HL-60 (cell line): ENCODE data around the gene GABARAP.

Experiments used
- CTCF ChIP-seq: IDR thresholded peaks from one replicate; pipeline ENCODE4 v1.5.1; 2011; ENCODE audit warnings: low read length, control low read depth, inconsistent platforms; ENCODE audit not compliant: insufficient read depth
- GABPA ChIP-seq: IDR thresholded peaks from 2 replicates; pipeline ENCODE4 v1.6.1; 2012; ENCODE audit warnings: low read depth
- POLR2AphosphoS5 ChIP-seq: IDR thresholded peaks from 2 replicates; pipeline ENCODE4 v1.6.1; 2012; ENCODE audit warnings: low read depth
- SPI1 ChIP-seq: IDR thresholded peaks from 2 replicates; pipeline ENCODE4 v1.6.1; 2012; ENCODE audit warnings: low read depth, mild to moderate bottlenecking, borderline replicate concordance
- TF ChIP-seq, protein P1 (sequence below): IDR thresholded peaks from 2 replicates; pipeline ENCODE4 v1.6.1; 2012; ENCODE audit warnings: low read depth; ENCODE audit not compliant: insufficient replicate concordance

DNA sequence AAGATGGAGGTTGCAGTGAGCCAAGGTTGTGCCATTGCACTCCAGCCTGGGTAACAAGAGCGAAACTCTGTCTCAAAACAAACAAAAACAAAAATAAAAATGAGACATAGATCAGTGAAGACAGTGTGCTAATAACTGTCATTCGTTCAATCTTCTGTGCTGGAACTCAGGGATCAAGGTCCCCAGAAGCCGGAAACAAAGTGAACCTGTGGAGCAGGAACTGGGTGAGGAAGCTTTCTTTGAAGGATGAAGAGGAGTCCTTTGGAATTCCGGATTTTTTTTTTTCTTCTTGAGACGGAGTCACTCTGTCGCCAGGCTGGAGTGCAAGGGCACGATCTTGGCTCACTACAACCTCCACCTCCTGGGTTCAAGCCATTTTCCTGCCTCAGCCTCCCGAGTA, 37.2 kb upstream of the GABARAP start:
- TF ChIP-seq CTCF, result no peak
- TF ChIP-seq GABPA, result no peak
- no peak for TF ChIP-seq POLR2AphosphoS5
- TF ChIP-seq, protein P1, sequence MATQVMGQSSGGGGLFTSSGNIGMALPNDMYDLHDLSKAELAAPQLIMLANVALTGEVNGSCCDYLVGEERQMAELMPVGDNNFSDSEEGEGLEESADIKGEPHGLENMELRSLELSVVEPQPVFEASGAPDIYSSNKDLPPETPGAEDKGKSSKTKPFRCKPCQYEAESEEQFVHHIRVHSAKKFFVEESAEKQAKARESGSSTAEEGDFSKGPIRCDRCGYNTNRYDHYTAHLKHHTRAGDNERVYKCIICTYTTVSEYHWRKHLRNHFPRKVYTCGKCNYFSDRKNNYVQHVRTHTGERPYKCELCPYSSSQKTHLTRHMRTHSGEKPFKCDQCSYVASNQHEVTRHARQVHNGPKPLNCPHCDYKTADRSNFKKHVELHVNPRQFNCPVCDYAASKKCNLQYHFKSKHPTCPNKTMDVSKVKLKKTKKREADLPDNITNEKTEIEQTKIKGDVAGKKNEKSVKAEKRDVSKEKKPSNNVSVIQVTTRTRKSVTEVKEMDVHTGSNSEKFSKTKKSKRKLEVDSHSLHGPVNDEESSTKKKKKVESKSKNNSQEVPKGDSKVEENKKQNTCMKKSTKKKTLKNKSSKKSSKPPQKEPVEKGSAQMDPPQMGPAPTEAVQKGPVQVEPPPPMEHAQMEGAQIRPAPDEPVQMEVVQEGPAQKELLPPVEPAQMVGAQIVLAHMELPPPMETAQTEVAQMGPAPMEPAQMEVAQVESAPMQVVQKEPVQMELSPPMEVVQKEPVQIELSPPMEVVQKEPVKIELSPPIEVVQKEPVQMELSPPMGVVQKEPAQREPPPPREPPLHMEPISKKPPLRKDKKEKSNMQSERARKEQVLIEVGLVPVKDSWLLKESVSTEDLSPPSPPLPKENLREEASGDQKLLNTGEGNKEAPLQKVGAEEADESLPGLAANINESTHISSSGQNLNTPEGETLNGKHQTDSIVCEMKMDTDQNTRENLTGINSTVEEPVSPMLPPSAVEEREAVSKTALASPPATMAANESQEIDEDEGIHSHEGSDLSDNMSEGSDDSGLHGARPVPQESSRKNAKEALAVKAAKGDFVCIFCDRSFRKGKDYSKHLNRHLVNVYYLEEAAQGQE, result no peak
- no peak for TF ChIP-seq SPI1
